Activated CD8-positive, alpha-beta memory T cell treated with anti-CD3 and anti-CD28 coated beads, Interleukin-2, amount 50 U/mL, for 48 hours (primary cell): Measurements from ENCODE around the gene JAGN1.
"Not testable (repeated sequence)": the region's sequence is repeated elsewhere in the genome, so short reads cannot be mapped to it uniquely, and the experiment has no call there.

Experiments used
- DNase-seq: peaks from one replicate; pipeline ENCODE4 v3.0.0-alpha.2; 2020

Gene JAGN1

GRCh38 chr3:9867106-9867505 is 23.3 kb upstream of the JAGN1 start:
- no peak for DNase-seq

DNA sequence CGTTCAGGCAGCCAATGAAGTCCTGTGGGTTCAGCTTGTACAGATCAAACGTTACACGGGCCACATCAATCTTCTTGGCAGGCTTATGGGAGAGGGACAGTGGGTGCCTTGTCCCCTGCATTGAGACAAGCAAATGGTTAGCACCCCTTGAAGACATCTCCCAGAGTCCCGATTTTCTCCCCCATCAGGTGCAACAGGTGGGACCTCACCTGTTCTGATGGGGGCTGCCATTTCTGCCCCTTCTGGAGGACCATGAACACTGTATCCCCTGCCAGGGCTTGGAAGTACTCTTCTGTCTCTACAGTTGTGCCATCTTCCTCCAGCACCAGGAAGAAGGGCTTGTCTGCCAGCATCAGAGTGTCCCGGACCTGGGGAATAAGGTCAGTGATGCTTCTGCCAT is 20.5 kb upstream of the JAGN1 start:
- DNase-seq: no peak

GRCh38 chr3:9870978-9871377 is 19.4 kb upstream of the JAGN1 start:
- DNase-seq: no peak

DNA sequence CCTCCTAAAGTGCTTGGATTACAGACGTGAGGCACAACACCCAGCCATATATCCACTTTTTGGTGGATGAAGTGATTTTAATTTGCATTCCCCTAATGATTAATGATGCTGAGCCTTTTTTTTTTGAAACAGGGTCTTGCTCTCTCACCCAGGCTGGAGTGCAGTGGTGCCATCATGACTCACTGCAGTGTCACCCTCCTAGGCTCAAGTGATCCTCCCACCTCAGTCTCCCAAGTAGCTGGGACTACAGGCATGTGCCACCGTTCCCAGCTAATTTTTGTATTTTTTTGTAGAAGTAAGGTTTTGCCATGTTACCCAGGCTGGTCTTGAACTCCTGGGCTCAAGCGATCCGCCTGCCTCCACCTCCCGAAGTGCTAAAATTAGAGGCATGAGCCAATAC is 18.3 kb upstream of the JAGN1 start:
- DNase-seq: not testable (repeated sequence)

DNA sequence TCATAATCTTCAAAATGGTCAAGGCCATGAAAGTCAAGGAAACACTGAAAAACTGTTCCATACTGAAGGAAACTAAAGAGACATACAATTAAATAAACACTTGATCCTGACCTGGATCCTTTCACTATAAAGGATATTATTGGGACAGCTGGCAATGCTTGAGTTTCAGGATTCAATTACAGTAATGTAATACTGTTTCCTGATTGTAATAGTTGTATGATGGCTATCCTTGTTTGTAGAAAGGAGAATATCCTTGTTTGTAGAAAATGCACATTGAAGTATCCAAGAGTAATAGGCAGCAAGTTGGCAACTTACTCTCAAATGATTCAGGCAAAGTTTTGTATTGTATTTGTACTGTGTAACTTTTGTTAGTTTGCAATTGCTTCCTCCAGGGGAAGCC is 15.0 kb upstream of the JAGN1 start:
- DNase-seq: no peak

DNA sequence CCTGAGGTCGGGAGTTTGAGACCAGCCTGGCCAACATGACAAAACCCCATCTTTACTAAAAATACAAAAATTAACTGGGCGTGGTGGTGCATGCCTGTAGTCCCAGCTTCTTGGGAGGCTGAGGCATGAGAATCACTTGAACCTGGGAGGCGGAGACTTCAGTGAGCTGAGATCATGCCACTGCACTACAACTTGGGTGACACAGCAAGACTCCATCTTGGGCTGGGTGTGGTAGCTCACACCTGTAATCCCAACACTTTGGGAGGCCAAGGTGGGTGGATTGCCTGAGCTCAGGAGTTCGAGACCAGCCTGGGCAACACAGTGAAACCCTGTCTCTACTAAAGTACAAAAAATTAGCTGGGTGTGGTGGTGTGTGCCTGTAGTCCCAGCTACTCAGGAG is 14.2 kb upstream of the JAGN1 start:
- not testable (repeated sequence) for DNase-seq

DNA sequence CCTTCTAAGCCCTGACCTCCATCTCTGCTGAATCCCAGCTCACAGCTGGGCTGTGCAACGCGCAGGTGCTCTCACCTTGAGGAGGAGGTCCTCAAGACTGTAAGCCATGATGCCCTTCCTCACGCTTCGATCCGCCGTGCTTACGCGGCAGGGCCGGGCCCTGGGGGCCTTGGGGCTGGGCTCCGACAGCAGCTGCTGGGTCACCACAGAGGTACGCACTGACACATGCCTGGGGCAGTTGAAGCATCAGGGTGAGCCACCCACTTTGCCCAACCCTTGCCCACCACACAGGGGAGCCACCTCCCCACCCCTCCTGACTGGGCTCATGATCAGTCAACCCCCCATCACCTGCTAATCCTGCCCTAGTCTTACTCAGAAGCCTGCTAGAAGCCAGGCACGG is 13.4 kb upstream of the JAGN1 start:
- no peak for DNase-seq

GRCh38 chr3:9878700-9879099 is 11.7 kb upstream of the JAGN1 start:
- no peak for DNase-seq

GRCh38 chr3:9879830-9880549 is 10.4 kb upstream of the JAGN1 start, which contains the start of gene CIDEC:
Gene CIDEC (minus strand): TSS chr3:9880253. CDS start chr3:9878486, 1,767 bp downstream.
- DNase-seq: no peak

- DNase-seq: no peak
Observed at GRCh38 chr3:9881441-9881840, 9.0 kb upstream of the JAGN1 start.

DNA sequence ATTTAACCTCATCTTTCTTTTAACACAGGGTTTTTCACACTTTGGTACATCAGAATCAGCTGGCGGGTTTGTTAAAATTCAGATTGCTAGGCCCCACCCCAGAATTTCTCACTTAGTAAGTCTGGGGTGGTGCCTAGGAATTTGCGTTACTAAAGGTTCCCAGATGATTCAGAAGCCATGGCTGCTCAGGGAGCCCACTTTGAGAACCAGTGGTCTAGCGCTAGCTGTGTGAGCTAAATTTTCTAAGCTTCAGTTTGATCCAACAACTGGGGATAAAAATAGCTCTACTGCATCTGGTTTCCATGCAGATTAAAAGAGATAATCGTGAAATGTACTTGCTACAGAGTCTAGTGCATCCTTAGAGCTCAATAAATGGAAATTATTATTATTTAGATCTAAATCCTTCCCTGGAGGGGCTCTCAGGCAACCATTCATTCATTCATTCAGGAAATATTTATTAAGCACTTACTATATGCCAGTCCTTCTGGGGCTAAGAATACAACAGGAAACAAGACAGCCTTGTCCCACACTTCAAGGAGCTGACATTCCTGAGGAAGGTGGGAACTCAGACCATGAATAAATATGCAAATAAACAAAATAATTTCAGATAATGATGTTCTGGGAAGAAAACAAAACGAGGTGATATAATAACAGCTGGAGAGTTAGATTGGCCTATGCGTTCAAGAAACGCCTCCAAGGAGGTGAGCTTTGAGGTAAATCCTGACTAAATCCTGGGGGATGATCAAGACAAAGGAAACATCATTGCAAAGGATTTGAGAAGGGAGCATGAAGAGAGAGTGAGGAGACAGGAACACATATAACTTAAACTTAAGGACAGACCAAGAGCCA is 6.5 kb upstream of the JAGN1 start:
- DNase-seq: no peak

GRCh38 chr3:9884555-9885165 is 5.8 kb upstream of the JAGN1 start:
- DNase-seq: no peak

DNA sequence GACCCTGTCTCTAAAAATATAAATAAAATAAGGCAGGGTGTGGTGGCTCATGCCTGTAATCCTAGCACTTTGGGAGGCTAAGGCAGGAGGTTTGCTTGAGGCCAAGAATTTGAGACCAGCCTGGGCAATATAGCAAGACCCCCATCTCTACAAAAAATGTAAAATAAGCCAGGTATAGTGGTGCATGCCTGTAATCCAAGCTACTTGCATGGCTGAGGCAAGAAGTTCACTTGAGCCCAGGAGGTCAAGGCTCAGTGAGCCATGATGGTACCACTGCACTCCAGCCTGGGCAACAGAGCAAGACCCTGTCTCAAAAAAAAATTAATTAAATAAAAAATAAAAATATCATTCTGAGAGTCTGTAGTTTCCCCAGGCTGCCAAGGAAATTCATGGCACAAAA is 4.1 kb upstream of the JAGN1 start:
- no peak for DNase-seq

DNA sequence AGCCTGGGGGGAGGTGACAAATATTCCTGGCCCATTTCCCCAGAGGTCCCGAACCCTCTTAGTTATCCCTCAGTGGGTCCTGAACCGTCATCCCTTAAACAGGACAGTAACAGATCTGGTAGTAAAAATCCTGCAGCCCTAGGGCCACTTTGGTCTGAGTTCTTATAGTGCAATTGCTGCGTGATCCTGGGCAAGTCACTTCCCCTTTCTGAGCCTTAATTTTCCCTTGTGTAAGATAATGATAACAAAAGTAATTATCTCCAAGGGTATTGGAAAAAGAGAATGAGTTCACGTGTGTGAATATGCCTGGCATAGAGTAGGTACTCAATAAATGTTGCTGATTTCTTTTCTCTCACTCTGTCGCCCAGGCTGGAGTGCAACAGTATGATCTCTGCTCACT is 2.9 kb upstream of the JAGN1 start:
- no peak for DNase-seq

DNA sequence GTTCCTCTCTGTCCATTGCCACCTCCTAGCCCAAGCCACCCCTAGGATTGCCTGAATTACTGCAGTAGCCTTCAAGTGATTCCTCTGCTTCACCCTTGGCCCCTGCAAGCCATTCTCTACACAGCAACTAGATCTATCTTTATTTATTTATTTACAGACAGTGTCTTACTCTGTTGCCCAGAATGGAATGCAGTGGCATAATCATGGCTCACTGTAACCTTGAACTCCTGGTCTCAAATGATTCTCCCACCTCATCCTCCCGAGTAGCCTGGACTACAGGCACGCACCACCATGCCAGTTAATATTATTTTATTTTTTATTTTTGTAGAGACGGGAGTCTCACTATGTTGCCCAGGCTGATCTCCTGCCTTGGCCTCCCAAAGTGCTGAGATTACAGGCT is 1.9 kb upstream of the JAGN1 start:
- no peak for DNase-seq

- DNase-seq: no peak
Observed at GRCh38 chr3:9889405-9889804, 1.0 kb upstream of the JAGN1 start.

DNA sequence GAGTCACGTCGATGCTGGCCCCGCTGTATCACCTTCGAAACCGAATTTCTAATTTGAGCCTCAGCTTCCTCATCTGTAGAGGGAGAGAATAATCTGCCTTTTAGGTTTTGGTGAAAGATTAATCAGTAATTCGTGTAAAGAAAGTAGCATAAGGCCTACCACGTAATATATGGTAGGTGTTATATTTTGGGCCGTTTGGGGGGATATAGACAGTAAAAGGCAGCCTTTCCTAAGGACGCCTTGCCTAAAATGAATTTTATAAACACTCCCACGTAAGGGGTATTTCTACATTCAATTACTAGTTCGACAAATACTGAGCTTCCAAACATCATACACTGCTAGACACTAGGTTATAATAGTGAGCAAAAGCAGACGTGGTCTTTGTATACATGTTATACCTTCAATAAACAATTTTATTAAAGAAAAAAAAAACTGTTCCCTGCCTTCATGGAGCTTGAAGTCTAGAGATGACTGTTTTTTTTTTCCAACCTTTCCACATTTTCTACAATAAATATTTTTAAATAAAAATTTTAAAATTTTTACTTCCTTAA is 737 bp downstream of the JAGN1 start:
- no peak for DNase-seq

DNA sequence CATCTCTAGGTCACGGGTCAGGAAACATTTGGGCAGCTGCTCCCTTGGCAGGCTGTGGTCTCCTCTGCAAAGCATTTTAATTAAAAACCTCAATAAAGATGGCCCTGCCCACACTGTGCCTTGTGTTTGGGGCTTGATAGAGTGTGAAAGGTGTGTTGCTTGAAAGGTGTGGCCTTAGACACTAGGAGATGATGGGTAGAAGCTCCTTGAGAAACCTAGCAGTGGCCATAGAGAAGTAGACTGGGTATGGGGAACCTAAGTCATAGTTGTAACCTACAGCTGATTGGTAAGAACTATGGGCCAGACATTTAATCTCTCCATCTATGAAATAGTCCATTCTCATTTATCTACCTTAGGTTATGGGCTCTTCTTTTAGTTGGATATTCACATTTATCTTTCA is 3.3 kb downstream of the JAGN1 start:
- DNase-seq: no peak

DNA sequence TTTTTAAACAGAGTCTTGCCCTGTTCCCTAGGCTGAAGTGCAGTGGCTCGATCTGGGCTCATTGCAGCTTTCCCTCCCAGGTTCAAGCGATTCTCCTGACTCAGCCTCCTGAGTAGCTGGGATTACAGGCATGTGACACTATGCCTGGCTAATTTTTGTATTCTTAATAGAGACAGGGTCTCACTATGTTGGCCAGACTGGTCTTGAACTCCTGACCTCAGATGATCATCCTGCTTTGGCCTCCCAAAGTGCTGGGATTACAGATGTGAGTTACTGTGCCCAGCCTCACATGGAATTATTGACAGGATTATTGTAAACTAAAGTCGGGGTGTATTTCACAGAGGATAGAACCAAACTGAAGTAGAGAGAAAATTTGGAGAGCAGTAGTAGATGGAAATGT is 5.3 kb downstream of the JAGN1 start:
- DNase-seq: not testable (repeated sequence)

- DNase-seq: not testable (repeated sequence)
Observed at GRCh38 chr3:9896755-9897407, 6.5 kb downstream of the JAGN1 start.

DNA sequence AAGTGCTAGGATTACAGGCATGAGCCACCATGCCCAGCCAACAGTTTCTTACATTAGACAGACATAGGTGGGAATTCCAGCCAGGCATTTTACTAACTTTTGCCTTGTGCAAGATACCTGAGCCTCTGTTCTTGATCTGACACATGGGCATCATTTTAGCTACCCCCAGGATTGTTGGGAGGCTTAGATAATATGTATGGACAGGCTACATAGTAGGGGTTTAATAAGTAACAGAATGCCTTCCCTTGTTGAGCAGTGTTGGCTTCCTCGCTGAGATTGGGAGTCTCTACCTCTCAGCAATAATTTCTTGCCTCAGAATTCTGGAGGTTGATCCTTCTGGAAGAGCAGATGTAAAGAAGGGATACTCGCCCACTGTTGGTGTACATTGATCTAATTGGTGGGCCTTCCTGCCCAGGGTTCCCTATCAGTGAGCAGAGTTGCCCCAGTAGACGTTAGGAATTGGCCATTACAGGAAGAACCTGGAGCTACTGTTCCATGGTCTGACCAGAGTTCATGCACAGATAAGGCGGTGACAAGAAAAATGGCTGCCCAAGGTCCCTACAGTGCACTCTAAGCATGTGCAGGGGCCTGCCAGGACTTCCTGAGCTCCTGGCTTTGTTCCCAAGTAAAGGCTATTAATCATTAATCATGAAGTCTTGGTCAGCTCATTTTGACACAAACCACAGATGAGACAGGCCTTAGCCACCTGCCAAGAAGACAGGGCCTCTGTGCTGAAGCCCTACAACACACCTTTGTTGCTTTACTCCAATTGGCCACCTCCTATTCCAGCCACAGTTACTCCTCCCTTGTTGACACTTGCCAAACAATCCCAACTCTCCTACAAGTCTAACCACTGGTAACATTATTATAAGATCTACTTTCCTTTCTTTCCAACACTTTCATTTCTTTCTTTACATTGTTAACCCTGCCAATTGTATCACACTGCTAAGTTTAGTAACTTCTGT is 7.3 kb downstream of the JAGN1 start:
- no peak for DNase-seq
